Measurements from ENCODE around the gene GPC4.

GPC4 gene

DNA sequence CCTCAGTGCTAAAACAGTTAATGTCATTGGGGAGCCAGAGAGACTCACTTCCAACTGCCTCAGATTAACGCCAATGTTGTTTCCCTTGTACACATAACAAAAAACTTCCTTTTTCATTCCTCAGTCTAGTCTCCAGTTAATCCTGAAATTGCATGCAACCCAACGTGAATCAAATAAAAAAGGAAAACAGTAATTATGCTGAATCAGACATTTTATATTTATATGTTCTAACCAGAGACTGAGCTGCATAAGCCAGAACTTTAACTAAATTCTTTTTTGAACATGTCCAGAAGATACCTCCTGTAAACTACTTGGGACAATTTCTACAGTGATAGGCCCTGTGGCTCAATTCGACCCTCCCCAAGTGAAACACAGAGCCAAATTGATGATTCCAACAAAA, 4.7 kb downstream of the GPC4 start:
- no peak for DNase-seq

DNA sequence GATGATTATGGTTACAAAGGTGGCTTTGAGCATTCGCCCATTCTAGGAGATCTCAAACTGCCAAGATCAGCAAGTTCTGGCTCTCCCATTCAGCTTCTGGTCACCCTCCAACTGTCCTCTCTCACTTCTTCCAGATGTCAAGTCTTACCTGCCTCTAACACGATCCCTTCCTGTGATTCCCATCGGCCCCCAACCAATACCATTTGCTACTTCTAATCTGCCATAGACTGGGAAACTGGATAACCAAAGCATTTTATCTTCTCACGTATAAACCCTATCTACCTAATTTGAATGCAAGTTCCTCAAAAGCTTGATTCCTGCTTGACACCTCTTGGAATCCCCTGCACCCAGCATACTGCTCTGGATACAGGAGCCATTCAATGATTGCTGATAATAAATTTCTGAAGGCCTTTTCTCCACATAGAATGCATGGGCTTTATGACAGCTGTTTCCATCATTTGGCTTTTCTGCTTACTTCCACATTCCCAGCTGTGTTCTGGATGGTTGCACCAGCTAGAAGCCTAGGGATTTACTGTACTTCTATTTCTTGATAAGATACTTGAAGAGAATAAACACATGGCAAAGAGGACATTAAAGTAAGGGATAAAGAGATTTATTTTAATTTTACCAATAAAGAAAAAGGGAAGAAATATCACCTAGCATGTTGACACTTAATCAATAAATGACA, 9.6 kb downstream of the GPC4 start:
- DNase-seq = no peak

DNA sequence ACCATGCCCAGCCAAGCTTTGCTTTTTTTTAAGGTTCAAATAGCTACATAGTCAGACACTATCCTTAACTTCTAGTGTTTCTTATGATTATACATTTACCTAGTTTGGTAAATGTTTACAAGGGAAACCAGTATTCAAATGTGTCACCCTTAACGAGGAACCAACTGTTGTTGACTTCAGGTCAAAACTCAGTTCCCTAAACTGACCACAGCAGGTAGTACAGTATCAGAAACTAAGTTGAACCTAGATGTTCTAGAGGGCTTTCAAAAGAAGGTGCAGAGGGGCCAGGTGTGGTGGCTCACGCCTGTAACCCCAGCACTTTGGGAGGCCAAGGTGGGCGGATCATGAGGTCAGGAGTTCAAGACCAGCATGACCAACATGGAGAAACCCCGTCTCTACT, 11.3 kb downstream of the GPC4 start:
- no peak for DNase-seq

DNA sequence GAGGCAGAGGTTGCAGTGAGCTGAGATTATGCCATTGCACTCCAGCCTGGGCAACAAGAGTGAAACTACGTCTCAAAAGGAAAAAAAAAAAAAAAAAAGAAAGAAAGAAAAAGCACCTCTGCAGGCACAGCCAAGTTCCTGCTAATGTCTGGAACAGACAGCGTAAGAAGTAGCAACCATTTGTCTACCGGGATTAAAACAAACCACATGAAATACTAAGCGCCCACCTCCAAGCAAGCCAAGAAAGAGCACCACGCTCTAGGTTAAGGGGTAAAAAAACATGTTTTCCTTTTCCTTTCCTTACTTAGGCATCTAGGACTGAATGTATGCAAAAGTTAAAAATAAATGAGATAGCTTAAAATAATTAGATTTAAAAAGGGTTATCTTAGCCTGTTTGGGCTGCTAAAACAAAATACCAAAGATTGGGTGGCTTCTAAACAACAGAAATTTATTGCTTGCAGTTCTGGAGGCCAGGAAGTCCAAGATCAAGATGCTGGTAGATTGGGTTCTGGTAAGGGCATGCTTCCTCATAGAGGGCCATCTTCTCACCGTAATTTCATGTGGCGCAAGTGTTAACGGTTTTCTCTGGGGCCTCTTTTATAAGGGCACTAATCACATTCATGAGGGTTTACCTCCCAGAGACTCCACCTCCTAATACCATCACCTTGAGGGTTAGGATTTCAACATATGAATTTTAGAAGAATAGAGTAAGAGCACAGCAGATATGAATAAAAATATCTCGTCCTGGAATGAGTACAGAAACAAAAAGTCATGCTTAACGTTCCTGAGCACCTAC, 12.3 kb downstream of the GPC4 start:
- DNase-seq = no peak

DNA sequence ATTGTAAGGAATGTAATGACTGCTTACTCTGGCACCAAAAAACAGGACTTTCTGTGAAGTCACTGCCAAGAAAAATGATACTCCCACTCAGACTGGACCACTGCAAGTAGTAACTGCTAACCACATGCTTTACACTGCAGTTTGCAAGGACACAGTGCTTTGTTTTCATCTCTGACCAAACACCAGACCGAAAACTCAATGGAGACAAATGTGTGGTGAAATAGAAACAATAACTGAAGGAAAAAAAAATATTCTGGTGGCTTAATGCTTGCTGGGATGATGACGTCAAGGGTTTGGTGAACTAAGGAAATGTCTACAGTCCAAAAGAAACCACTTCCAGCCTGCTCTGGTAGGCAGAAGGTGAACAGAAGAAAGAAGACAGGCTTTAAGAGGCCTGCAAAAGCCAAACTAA, 13.2 kb downstream of the GPC4 start:
- no peak for DNase-seq

DNA sequence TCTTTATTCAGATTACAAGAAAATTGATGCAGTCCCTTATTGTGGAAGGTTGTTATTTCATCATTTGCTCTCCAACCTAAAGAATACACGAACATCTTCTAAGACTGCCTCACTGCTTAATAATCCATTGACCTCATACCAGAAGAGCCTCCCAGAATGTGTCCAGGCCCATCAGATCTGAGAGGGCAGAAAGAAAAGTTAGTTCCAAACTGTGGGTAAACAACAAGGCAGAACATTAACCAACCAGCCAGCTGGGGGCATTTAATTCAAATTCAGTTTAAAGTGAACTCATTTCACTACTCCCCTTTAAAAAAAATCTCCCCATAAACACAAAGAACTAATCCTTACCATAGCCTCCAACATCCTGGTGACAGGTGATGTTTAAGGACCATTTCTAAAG, 13.8 kb downstream of the GPC4 start:
- DNase-seq = no peak

DNA sequence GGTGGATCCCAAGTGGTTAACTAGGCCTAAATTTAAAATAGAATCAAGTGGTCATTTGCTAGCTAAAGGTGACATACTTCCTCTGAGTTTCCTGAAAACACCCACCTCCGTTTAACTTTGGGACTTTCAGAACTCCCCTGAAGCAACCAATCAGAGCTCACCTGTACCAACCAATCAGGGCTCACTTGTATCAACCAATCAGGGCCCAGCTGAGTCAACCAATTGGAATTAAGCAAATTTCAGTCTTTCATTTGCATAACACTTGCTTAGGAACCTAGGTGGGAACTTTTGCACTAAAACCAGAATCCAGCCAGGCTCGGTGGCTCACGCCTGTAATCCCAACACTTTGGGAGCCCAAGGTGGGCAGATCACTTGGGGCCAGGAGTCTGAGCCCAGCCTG, 15.9 kb downstream of the GPC4 start:
- DNase-seq = no peak

DNA sequence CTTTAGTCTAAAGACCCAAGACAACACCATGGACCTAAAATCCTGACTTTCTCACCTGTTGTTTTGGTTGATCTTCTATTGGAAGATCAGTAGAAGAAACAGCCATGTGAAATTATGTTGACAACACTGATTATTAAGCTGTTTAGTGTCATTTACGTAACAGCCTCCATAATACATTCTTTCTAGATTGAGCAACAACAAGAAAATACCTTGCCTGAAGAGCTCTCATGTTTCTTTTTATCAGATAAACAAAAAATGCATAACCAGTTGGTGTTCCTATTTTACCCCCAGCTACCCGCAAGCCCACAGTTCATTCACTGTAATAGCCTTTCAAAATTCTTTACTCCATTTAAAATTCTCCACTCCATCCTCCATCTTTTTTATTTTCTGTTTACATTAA, 20.5 kb downstream of the GPC4 start:
- no peak for DNase-seq

DNA sequence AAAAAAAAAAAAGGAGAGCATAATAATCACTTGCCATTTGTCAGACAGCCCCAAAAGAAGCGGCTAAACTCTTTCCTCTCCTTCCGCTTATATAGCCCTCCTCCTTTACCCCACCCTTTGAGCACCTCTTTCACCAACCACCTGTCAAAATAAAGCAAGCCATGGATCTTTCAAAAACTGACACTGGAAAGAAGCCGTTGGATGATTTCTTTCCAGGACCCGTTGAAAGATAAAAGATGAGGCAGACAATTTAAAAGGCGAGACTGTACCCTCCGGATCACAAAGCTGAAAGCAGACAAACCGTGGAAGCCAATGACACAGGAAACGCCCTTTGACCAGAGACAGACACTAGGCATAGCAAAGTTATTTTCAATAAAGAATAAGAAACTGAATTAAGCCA, 22.6 kb downstream of the GPC4 start:
- DNase-seq = no peak

DNA sequence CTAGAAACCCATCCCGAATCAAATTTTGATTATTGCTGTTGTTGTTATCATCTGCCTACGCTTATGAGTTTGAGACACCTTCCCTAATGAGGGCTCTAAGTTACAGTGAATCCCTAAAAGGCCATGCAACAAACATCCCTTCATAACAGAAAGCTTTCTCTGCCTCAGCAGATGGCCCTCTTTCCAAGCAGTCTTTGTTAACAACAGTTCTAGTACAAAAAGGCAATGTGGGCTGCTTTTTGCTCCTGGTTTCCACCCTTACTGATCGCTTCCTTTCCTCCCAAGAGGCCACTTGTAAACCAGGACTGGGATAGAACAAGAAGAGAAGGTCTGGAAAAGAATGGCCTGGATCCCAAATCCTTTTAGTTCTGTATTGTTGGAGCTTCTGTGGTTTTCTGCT, 24.2 kb downstream of the GPC4 start:
- no peak for DNase-seq

DNA sequence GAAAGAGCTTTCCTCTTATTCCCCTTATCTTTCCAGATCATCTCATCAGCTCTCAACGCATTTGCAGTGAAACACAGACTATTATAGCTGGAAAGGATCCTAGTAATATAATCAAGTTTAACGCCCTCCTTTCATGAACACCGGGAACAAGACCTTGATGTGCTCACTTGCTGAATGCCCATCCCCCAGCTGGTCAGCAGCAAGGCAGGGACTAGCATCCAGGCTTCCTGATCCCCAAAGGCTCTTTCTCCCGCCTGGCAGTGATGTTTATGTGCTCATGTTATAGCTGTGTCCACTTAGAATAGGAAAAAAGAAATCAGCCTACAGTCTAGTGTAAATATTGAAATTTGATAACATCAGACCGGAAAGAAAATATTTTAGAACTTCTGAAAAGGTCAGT, 24.6 kb downstream of the GPC4 start:
- DNase-seq = no peak

DNA sequence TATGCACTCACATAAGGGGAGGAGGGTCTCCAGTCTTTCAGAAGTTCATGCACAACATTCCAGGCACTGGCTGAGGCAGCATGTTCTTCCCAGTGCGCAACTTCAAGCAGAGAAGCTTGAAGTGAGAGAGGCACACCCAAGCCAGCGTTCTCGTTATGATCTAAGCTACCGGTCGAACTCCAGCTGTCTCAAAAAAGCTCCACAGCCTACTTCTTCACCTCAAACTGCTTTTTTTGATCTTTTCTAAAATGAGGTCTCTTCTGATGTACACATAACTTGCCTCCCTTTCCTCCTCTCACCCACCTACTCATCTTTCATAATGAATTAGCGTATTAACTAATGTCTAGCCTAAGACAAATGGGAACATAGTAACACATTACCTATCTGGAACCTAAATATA, 25.3 kb downstream of the GPC4 start:
- DNase-seq = no peak

DNA sequence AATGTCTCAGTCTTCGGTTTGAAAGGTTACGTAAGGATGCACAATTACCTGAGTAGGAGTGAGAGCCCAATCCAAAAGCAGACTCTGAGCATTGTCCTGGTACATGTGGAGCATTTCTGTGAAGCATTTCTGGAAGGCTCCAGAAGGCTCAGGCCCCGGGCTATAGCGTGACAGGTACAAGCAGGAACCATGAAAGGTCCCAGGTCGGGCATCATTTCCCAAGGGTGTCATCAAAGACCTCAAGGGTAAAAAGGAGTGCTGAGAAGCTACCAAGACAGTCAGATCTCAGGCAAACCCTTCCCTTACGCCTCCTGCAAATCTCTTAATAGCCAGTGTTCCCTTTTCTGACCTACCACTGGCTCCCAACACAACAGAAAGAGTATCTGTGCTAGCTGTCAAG, 30.8 kb downstream of the GPC4 start:
- no peak for DNase-seq

DNA sequence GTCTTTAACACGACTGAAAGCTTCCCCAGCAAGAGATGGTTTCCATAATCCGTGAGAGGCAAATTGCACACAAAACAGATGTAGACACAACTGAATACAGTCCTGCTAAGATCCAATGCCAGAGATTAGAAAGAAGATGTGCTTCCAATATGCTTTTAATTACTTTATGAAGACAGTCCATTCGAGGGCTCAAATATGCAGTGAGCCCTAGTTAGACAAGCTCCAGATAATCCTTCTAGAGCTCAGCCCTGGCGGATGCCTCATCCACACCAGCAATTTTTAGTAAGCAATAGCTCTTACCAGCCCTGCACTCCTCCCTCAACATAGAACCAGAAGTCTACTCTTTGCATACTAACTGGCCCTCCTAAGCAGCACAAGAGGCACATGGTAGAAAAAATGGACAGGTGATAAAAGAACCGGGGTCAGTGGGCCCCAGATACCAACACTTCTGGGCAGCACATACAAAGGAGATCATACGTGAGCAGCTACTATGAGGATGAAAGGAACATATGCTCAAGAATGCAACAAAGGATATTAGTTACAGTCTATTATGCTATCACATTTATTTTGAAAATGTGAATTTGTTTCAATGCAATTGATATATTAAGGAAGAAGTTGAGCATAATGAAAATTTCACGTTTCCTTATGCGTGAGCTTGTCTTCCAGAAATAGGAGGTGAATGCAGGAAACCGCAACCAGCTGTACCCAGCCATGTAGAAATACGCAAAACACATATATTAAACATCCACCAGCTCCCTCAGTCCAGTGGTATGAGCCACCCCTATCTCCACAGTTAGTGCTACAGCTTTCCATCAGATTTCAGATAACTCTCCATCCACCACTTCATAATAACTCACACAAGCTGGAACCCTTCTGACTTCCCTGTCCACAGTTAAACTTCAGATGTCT, 34.3 kb downstream of the GPC4 start:
- DNase-seq = no peak

DNA sequence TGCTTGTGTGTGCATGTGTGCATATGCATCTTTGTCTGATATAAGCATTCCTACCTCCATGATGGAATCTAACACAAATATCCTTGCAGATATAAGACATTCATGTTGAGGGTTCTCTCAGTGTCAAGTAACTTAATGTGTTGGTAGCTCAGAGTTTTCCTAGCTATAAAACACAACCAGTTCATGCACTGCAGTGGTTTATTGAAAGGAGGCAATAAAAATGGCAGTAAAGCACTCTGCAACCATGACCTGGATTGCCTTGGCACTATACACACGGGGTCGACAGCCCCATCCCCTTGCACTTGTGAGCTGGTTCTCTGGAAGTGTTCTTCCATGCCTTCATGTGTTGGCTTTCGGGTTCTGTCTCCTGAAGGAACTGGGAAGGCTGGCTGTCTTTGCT, 38.9 kb downstream of the GPC4 start:
- DNase-seq = no peak

DNA sequence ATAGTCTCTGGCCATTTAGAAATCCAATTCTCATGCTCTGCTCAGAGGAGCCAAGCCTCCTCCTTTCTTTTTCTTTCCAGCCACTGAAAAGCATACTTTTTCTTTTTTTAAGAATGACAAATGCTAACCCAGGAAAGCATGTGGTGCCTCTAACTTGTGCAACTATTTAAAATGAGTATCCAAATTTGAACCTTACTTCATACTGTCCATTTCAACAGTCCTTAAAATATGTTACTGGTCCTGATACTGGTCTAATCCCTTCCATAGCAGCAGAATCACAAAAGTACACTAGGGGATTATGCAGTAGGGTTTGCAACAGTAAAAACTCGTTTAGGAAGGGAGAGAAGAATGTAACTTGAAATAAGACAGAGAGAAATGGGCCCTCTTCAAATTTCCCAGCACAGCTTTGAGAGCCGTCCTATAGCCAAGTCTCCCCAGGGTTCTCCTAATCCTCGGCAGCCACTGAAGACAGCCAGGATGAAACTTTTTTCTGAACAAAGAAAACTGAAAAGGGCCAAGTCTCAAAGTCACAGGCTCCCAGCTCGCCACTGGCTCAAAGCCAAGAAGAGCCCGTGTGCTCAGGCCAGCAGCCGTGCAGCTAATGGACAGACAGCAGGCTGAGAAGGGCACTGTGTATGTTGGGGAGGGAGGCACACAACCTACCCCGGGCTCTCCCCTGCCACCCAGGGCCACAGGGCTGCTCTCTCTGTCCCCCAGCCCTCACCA, 39.5 kb downstream of the GPC4 start:
- DNase-seq = no peak

DNA sequence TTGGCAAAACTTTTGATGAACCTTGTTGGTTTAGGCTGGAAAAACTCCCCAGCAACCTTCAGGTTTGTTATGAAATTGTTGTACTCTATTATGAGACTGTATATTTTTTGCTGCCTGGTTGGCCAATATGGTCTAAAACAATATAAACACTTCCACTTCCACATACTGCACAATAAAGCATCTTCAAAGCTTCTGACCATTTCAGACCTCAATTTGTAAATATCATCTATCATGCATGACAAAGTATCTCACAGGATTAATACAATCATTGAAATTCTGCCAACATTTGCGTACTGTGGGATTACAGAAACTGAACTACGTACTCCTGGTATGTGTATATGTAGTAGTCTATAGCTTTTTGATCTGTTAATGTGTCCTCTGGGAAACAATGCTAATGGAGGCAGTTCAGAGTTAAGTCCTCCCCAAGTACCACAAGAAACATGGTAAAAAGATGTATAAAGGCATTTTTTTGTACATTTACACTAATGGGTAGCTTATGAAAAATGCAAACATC, 40.4 kb downstream of the GPC4 start:
- no peak for DNase-seq

DNA sequence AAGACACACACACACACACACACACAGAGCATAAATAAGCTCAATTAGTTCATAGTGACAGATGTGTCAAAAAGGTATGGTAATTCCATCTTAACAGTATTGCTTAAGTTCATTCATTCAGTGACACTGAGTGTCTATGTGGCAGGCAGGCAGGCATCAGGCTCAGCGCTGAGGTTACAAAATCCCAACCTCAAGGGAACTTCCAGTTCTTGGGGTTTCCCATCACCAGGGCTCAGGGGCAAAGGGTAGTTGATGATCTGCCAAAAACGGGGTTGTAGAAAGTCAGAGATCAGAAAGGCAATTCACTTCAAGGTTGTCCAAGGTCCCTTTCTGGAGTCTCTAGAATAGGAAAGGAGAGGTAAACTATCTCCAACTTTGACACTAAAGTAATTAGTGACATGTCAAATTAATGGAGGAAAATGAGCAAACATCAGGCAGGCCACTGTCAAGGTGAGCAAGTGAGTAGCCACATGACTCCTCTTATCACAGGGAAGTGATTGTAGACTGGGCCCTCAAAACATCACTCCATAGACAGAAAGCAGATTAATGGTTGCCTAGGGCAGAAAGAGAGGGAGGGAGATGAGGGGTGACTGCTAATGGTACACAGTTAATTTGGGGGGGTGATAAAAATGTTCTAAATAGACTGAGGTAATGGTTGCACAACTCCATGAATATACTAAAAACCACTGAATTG, 41.8 kb downstream of the GPC4 start:
- DNase-seq = no peak

DNA sequence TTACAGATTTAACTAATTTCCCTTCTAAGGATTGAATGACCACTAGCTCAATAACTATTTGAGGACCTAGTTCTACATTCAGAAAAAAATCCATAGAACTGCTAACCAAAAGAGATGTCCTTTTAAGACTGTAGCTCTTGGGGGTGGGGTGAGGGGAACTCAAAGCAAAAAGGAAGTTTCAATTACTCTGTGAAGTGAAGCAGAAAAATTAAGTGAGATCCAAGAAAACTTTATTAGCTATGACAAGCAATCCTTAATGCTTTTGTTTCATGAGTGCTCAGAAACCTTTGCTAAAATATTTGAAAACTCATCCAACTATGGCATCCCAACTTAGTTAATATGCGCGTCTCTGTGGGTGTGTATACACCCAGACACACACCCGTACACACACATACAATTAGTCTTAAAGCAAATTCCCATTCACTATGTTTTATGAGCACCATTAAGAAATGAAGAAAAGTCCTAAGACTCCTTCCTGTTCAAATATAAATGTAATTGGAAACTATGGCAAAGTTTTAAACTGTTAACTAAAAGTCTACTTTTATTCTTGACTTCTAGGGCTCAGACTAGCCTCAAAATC, 44.5 kb downstream of the GPC4 start:
- DNase-seq = no peak

DNA sequence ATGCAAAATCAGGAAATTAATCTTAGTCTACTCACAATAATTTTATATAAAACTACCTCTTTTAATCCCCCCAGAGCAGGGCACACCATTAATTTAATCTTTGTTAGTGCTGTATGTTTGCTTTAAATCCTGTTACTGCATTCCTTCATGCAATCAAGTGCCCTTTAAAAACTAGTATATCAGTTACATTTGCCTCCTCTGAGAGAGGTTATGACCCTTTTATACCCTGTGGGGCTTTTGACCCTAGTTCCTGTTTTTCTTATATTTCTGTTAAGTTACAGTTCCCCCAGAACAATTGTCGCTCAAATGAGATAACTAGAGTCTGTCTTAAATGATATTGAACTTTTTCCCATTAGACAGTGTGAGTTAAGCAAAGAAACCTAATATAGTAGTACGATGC, 46.2 kb downstream of the GPC4 start:
- DNase-seq = no peak

DNA sequence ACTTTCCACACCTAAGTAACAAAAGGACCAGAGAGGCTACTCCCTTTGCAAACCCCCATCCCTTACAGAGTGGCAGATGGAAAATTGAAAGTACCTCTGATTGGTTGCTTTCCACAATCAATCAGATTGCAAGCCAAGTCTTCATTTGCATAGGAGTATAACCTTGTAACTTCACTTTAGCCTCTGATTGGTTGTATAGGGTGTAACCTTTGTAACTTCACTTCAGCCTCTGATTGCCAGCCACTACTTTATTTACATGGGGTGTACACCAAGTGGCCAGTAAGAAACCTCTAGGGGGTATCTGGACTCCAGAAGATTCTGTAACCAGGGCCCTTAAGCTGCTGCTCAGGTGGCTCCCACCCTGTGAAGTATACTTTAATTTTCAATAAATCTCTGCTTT, 48.6 kb downstream of the GPC4 start:
- DNase-seq = no peak

Data from NCI-H524 treated with DMSO at 0.1 percent for 48 hours (cell line).